HG02610 (cell line): ENCODE results near the gene PEMT.

Experiments
- ATAC-seq: cut with Tn5 transposase; IDR thresholded peaks from one replicate; pipeline ENCODE4 v1.9.1; 2021; ENCODE audit warnings: mild to moderate bottlenecking, moderate library complexity; ENCODE audit not compliant: unreplicated experiment

PEMT gene

GRCh38 chr17:17555906-17556305 lies 35.6 kb downstream of the PEMT start:
- ATAC-seq, result no peak

- ATAC-seq, result no peak
Observed at GRCh38 chr17:17555151-17555550, 36.4 kb downstream of the PEMT start.

GRCh38 chr17:17554266-17554665 lies 37.2 kb downstream of the PEMT start:
- ATAC-seq, result no peak

- ATAC-seq, result no peak
Observed at GRCh38 chr17:17553217-17554195, 38.0 kb downstream of the PEMT start.

GRCh38 chr17:17552351-17553216 lies 38.9 kb downstream of the PEMT start:
- no peak for ATAC-seq

- ATAC-seq, result no peak
Observed at GRCh38 chr17:17551361-17551760, 40.1 kb downstream of the PEMT start.

GRCh38 chr17:17549732-17550366 lies 41.7 kb downstream of the PEMT start:
- ATAC-seq, result no peak

GRCh38 chr17:17548044-17548443 lies 43.5 kb downstream of the PEMT start:
- ATAC-seq, result no peak

- ATAC-seq, result no peak
Observed at GRCh38 chr17:17547210-17547764, 44.2 kb downstream of the PEMT start.

- no peak for ATAC-seq
Observed at GRCh38 chr17:17546399-17547185, 44.9 kb downstream of the PEMT start.

- ATAC-seq, result no peak
Observed at GRCh38 chr17:17545984-17546383, 45.5 kb downstream of the PEMT start.

GRCh38 chr17:17545031-17545820 lies 46.3 kb downstream of the PEMT start:
- no peak for ATAC-seq

- no peak for ATAC-seq
Observed at GRCh38 chr17:17542906-17543635, 48.4 kb downstream of the PEMT start.

GRCh38 chr17:17541640-17542001 lies 49.9 kb downstream of the PEMT start:
- ATAC-seq, result no peak

- ATAC-seq, result no peak
Observed at GRCh38 chr17:17540935-17541639, 50.4 kb downstream of the PEMT start.

- ATAC-seq, result no peak
Observed at GRCh38 chr17:17540278-17540906, 51.1 kb downstream of the PEMT start.

- no peak for ATAC-seq
Observed at GRCh38 chr17:17539591-17539990, 51.9 kb downstream of the PEMT start.
